RCC 7860 (cell line): Measurements from ENCODE around the gene COA8.

Experiments used
- DNase-seq: peaks from one replicate; pipeline ENCODE4 v3.0.0-alpha.2; 2015; ENCODE audit warnings: low spot score
- FAIRE-seq: peaks from 2 replicates; lab custom pipeline; 2012; peaks lifted over from hg19 to GRCh38; lab: Jason Lieb, UNC

Gene COA8

GRCh38 chr14:103562429-103563225 lies at the start of gene COA8, which contains the start of gene BAG5:
Gene COA8, plus strand, starts transcription at chr14:103562960. Its CDS starts 42 bp downstream, at chr14:103563002.
Gene BAG5, minus strand, starts transcription at chr14:103562657. Its CDS starts 1,493 bp downstream, at chr14:103561164.
- FAIRE-seq (no peak), DNase-seq (peak; percentile 32)

- FAIRE-seq (no peak), DNase-seq (no peak)
Observed at GRCh38 chr14:103514596-103515421, 48.0 kb upstream of the COA8 start.

GRCh38 chr14:103516426-103517173 lies 46.2 kb upstream of the COA8 start:
- DNase-seq (no peak), FAIRE-seq (no peak)

- no peak for DNase-seq
- no peak for FAIRE-seq
Observed at GRCh38 chr14:103517174-103517566, 45.6 kb upstream of the COA8 start.

GRCh38 chr14:103517721-103518421 lies 44.9 kb upstream of the COA8 start:
- DNase-seq (no peak), FAIRE-seq (no peak)

- DNase-seq (no peak), FAIRE-seq (no peak)
Observed at GRCh38 chr14:103518422-103519042, 44.2 kb upstream of the COA8 start.

GRCh38 chr14:103519043-103519836 lies 43.5 kb upstream of the COA8 start:
- DNase-seq (no peak), FAIRE-seq (no peak)

- FAIRE-seq: no peak
Observed at GRCh38 chr14:103519837-103520212, 42.9 kb upstream of the COA8 start.

GRCh38 chr14:103520269-103520656 lies 42.5 kb upstream of the COA8 start:
- DNase-seq (no peak), FAIRE-seq (no peak)

More at GRCh38 chr14:103519837-103520212, 42.9 kb upstream of the COA8 start:
- no peak for DNase-seq

- FAIRE-seq (no peak), DNase-seq (no peak)
Observed at GRCh38 chr14:103520657-103521437, 41.9 kb upstream of the COA8 start.

GRCh38 chr14:103521438-103521950 lies 41.3 kb upstream of the COA8 start:
- DNase-seq (no peak), FAIRE-seq (no peak)

GRCh38 chr14:103521951-103522563 lies 40.7 kb upstream of the COA8 start:
- DNase-seq: no peak
- no peak for FAIRE-seq

GRCh38 chr14:103522649-103523574 lies 39.8 kb upstream of the COA8 start, which contains the start of gene CKB:
Gene CKB, minus strand, starts transcription at chr14:103522830. Its CDS starts 337 bp downstream, at chr14:103522493.
- DNase-seq (no peak), FAIRE-seq (no peak)

GRCh38 chr14:103523575-103523954 lies 39.2 kb upstream of the COA8 start:
- DNase-seq (no peak), FAIRE-seq (no peak)

- DNase-seq (no peak), FAIRE-seq (no peak)
Observed at GRCh38 chr14:103524002-103524935, 38.5 kb upstream of the COA8 start.
